ENCODE measurements around the gene CDK1.
"Not testable (repeated sequence)": the region's sequence is repeated elsewhere in the genome, so short reads cannot be mapped to it uniquely, and the experiment has no call there.

The CDK1 gene

DNA sequence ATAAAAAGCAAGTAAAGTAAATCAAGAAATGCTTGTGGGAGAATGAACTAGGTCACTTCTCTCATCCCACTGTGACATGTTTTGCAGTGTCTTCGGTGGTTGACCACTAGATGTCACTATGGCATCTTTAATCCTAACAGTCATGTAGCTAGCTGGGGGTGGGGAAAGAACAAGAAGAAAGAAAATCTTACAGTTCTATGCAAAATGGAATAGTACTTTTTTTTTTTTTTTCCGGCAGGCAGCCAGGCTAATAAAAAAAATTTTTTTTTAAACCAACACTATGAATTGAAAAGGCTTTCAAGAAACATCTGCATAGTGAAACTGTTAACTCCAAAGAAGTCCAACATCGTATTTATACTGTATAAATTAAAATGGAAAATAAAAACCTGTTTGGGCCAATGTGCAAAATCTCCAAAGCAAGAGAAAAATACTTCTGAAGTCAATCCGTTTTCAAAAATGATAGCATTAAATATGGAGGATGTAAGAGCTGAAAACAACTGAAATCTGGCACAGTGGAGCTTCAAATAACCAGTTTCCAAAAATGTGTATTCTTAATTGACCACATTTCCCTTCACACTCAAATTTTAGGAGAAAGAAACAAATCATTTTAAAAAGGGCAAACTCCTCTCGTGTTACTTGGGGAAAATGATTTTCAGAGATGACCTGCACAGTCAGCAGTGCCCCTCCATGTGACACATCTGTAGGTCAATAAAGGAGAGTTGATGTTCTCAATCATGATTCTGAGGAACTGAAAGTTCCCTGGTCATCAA lies 38.5 kb downstream of the CDK1 start:
- peak in 1 of 2 donors; percentile 9 for DNase-seq (ENCODE audit: low read depth in 2 of 2)

DNA sequence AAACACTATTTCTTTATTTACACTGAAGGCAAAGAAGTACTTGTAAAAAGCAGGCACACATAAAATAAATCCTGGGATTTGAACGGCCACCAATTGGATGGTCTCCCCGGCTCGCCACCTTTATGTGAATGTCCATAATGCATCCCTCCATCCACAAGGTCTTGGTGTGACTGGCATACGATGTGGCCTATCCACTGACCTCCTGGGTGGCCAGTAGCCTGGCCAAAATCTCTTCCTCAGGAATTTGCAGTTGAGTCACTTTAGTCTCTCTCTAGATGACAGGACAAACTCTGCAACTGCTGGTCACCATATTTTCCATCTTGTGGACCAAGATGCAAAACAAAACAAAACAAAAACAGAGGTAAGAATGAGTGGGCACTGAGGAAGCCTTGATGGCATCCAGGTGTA lies 39.1 kb downstream of the CDK1 start:
- no peak for DNase-seq (ENCODE audit: low read depth in 2 of 2)

DNA sequence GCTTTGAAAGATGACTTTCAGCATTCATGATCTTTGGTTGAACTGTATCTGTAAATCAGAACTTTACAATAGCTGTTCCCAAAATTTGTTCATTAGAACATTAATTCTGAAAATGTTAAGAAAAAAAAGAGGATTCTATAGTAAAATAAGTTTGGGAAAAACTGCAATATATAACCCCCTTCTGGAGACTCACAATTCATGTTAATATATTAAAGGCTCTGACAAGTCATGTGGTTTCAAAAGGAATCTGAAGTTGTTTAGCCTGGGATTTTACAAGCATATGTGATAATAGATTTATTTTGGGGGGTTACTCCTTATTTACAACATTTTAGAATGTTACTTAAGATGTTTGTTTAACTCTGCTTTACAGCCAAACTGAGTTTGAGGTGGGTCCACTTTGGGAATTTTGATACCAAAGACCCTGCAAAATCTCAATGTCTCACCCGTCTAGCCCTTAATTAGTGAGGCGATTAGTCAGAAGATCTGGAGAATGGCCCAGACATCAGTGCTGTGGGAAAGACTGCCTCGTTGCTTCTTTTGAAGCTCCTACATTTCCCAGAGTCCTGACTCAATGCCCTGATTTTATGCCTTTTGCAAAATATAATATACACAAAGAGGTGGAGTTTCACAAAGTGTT lies 40.0 kb downstream of the CDK1 start:
- no peak for DNase-seq (ENCODE audit: low read depth in 2 of 2)

DNA sequence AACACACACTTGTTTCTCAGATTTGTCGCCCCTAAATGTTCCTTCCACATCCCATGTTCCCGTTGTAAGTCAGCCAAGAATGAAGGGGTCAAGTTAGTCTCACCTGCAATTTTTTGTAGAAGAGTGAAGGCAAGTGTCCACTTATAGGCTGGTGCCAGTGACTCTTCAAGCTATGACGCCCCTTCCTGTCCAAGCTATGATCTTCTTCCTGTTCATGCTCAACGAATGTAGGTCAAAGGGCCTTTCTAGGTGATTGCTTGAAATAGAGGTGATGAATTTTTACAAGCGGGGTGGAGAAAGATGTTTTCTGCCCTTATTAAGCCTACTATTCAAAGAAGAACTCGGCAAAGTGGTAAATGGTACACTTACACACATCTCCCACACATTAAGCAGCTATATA lies 41.0 kb downstream of the CDK1 start:
- DNase-seq (ENCODE audit: low read depth in 2 of 2), result no peak

DNA sequence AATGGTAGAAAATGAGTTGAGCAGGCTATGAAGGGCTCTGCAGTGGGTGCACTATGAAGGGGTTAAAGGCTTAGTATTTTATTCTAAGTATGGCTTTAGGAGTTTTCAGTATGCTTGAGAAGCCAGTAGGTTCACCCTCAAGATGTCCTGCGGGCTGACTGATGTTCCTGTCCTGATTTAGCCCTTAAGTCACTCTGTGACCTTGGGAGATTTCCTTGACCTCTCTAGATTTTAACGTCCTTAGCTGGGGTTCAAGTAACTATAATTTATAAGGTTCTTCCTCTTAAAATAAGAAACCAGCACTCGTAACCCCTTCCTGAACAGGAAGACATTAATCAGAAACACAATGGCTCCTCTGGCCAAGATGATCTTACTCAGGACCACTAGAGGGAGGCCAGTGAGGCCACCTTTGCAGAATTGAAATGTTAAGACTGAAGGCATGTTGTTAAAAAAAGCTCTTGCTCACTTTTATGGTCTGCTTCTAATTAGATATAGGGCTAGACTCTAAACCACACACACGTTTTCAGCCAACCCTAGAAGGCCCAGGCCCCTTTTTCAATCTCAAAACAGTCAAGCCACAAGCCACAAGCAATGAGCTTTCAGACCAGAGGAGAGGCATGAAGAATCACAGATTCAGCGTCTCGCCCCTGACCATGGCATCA lies 41.9 kb downstream of the CDK1 start:
- no peak for DNase-seq (ENCODE audit: low read depth in 2 of 2)

DNA sequence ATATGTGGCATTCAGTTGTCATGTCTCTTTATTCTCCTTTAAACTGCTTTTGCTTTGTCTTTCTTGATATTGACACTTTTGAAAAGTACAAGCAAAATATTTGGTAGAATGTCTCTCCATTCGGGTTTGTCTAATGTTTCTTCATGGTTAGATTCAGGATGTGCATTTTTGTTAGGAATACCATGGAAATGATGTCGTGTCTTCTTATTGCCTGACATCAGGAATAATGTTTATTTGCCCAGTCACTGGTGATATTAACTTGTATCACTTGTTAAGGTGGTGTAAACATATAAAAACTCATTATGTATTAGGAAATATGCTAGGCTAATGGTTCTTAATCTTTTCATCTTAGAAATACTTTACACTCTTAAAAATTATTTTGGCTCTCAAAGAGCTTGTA lies 43.4 kb downstream of the CDK1 start:
- no peak for DNase-seq (ENCODE audit: low read depth in 2 of 2)

DNA sequence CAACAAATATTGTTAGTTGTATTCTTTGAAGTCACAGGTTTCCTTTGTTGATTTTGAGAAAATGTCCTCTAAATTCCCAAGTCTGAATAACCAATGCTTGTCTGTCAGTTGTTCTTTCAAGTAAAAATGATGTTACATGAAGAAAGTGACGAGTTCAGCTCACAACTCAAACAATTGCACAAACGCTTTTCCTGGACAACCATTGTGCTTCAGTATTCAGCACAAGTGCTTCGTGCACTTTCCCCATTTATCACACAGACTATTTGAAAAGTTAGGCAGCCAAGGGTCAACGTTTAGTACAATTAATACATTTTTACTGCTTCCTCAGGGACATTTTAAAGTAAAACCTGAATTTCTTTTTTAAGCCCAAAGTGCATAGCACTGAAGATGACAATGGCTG lies 44.5 kb downstream of the CDK1 start:
- no peak for DNase-seq (ENCODE audit: low read depth in 2 of 2)

DNA sequence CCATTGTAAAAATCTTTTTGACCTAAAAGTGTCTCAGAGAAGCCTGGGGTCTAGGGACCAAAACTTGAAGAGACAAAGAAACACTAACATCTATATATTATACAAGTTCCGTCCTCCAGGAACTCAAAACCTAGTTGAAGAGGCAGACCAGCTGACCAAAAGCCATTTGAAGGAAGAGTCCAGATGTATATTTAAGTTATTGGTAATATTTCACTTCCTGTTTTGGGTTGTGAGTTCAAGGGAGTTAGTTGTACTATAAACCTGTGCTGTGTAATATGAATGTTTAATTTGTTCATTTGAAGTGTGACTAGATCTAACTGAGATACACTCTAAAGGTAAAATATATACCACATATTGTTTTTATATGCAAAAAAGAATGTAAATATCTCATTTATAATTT lies 45.0 kb downstream of the CDK1 start:
- DNase-seq (ENCODE audit: low read depth in 2 of 2), result no peak

DNA sequence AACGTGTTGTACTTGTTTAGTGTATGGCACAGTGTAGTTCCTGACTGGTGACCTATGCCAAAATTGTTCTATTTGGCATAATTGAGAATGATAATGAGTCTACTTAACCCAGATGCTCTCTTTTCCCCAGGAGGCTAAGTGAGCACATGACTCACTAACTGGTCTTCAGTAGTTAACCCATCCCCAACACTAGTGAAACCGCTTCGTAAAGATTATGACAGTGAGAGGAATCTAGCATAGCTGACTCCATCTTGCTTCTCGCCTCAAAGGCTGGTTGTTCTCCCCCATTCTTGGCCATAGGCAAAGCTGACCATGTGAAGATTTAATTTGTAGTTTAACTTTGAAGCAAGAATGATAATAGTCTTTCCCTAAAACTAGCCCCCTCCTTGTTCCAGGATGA lies 47.2 kb downstream of the CDK1 start:
- no peak for DNase-seq (ENCODE audit: low read depth in 2 of 2)

DNA sequence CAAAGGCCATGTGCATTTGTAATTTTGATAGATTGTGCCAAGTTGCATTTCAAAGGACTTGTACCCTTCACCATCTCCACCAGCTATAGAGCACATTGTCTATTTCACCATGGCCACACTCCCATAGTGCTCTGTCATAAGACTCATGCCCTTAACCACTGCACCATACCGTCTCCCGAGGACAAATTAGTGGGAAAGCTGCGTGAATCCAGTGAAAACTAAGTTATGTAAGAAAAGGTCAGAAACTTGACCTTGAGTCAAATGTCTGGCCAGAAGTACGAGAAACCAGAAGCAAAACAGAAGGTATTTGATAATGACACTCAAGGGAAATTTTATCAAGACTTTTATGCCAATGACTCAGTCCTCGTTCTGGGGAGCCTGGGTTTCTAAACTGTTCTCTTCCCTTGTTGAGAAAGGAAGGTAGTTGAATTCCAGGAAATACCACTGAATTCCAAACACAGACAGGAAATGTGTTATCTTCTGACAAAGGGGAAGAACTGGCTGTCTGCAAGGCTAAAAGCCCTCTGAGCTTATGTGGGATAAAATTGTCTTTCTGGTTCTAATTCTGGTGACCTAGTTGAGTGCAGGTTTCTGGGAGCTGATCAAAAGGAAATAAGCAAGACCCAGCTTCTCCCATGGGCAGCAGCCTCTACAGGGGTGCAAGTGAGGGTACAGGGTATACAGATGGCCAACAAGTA lies 49.7 kb downstream of the CDK1 start:
- no peak for DNase-seq (ENCODE audit: low read depth in 2 of 2)

DNA sequence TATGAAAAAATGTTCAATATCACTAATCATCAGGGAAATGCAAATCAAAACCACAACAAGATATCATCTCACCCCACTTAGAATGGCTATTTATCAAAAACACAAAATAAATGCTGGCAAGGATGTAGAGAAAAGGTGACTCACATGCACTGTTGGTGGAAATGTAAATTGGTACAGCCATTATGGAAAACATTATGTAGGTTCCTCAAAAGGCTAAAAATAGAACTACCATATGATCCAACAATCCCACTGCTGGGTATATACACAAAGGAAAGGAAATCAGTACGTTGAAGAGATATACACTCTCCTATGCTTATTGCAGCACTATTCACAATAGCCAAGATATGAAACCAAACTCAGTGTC lies 50.2 kb downstream of the CDK1 start:
- DNase-seq (ENCODE audit: low read depth in 2 of 2), result no peak

DNA sequence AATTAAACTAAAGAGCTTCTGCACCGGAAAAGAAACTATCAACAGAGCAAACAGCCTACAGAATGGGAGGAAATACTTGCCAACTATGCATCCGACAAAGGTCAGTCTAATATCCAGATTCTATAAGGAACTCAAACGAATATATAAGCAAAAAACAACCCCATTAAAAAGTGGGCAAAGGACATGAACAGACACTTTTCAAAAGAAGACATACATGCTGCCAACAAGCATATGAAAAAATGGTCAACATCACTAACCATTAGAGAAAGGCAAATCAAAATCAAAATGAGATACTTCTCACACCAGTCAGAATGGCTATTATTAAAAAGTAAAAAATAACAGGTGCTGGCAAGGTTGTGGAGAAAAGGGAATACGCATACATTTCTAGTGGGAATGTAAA lies 53.9 kb downstream of the CDK1 start:
- DNase-seq (ENCODE audit: low read depth in 2 of 2), result not testable (repeated sequence)

DNA sequence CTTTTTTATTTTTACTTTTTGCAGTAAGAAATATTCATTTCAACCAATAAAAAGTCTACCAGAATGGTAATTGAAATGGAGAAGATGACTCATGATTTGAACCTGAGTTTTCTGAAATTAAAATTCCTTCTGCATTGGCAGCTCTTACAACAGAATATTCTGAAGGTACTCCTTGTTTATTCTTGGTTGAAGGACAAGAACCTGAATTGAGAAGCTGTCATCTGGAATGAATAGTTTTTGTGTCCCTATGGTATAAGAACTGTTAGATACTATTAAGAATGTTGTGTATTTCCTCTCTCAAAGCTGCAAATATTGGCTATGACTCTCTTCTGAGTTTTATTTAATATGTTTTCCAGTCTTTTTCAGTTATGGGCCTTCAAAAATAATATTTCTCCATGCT lies 56.1 kb downstream of the CDK1 start:
- no peak for DNase-seq (ENCODE audit: low read depth in 2 of 2)

DNA sequence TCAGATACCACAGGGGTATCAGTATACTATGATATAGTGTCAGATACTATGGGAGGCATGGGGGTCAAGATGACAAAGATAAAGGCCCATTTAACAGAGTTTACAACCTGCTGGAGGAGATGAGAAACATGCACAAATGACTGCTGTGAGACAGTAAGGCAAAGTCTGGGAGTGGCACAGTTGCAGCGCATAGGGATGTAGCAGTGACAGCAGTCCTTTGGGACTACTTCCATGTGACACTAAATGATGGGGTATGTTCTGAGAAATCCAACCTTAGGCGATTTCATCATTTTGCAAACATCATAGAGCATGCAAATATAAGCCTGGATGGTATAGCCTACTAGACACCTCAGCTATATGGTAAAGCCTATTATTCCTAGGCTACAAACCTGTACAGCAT lies 56.8 kb downstream of the CDK1 start:
- DNase-seq (ENCODE audit: low read depth in 2 of 2), result no peak

DNA sequence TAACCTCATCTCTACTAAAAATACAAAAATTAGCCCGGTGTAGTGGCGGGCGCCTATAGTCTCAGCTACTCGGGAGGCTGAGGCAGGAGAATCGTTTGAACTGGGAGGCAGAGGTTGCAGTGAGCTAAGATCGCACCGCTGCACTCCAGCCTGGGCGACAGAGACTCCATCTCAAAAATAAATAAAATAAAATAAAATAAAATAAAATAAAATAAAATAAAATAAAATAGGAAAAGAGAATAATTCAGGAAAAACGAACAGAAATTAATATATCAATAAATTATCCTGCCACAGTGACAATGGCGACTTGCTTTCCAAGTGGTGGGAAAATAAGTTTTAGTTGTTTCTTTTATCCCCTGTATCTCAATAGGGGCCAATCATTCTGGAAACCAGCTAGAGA lies 62.9 kb downstream of the CDK1 start:
- not testable (repeated sequence) for DNase-seq (ENCODE audit: low read depth in 2 of 2)

DNA sequence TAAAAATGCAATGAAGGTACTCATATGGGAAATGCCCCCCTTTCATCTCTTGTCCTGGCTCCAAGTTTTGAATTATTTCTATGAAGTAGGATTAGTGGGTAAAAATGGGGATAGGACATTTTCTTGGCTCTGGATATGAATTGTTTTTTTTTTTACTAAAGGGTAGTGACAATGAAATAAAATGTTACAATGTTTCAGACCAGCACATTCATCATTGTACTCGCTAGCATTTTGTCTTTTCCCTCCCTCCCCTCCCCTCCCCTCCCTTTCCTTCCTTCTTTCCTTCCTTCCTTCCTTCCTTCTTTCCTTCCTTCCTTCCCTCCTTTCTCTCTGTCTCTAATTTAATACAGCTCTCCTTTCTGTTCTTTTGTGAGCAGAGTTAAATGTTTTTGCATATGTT lies 64.4 kb downstream of the CDK1 start:
- DNase-seq (ENCODE audit: low read depth in 2 of 2), result no peak
